B cell (primary cell): ENCODE measurements around the gene GPR180.

ENCODE experiments used
- EZH2 ChIP-seq: IDR thresholded peaks from 2 replicates; pipeline ENCODE4 v1.6.1; 2012; ENCODE audit warnings: borderline replicate concordance, low read depth, mild to moderate bottlenecking, moderate library complexity, low read length; ENCODE audit not compliant: insufficient read depth, poor library complexity, severe bottlenecking
- TF ChIP-seq, protein P1 (sequence below): fragments of 200-600 bp; IDR thresholded peaks from one replicate; pipeline ENCODE4 v1.8.0; 2022; ENCODE audit warnings: antibody characterized with exemption, mild to moderate bottlenecking

DNA sequence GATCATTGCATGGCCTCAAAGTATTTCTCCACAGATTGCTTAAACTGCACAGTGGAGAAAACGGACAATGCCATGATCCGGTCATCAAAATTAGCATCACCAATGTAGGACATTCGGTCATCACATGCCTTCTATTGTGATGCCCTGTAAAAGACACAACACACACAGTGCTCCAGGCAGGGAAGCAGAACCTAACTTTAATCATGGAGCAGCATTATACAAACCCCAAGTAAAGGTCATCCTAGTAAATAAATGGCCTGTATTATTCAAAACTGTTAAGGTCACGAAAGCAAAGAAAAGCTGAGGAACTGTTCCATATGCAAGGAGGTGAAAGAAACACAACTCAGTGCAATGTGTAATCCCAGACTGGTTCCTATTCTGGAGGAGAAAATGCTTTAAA, 47.9 kb upstream of the GPR180 start:
- TF ChIP-seq, protein P1, sequence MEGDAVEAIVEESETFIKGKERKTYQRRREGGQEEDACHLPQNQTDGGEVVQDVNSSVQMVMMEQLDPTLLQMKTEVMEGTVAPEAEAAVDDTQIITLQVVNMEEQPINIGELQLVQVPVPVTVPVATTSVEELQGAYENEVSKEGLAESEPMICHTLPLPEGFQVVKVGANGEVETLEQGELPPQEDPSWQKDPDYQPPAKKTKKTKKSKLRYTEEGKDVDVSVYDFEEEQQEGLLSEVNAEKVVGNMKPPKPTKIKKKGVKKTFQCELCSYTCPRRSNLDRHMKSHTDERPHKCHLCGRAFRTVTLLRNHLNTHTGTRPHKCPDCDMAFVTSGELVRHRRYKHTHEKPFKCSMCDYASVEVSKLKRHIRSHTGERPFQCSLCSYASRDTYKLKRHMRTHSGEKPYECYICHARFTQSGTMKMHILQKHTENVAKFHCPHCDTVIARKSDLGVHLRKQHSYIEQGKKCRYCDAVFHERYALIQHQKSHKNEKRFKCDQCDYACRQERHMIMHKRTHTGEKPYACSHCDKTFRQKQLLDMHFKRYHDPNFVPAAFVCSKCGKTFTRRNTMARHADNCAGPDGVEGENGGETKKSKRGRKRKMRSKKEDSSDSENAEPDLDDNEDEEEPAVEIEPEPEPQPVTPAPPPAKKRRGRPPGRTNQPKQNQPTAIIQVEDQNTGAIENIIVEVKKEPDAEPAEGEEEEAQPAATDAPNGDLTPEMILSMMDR, result no peak
- no peak for TF ChIP-seq EZH2
